GM21786 (cell line): ENCODE measurements around the gene GNG7.
"Not testable (repeated sequence)": the region's sequence is repeated elsewhere in the genome, so short reads cannot be mapped to it uniquely, and the experiment has no call there.

ENCODE experiments used
- ATAC-seq: cut with Tn5 transposase; IDR thresholded peaks from one replicate; pipeline ENCODE4 v1.9.1; 2021; ENCODE audit not compliant: unreplicated experiment

The GNG7 gene

DNA sequence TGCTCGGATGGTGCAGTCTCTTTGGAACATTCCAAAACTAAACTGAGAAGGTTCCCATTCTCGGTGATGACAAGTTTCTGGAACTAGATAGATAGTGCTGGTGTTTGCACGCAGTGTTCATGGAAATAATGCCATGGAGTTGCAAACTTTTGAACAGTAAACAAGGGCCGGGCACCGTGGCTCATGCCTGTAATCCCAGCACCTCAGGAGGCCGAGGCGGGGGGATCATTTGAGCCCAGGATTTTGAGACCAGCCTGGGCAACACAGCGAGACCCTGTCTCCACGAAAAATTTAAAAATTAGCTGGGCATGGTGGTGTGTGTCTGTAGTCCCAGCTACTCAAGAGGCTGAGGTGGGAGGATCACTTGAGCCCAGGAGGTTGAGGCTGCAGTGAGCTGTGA lies 95.7 kb downstream of the GNG7 start:
- ATAC-seq = not testable (repeated sequence)

DNA sequence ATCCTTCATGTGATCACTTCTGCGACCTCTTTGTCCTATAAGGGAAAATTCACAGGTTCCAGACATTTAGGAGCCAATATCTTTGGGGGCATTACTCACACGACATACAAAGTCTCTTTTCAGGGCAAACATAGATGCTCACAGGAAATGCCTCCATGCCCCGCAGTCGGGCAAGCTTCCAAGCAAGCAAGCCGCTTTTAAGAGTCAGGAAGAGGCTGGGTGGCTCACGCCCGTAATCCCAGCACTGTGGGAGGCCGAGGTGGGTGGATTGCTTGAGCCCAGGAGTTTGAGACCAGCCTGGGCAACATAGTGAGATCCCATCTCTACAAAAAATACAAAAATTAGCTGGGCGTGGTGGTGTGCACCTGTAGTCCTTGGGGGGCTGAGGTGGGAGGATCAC lies 96.6 kb downstream of the GNG7 start:
- ATAC-seq = not testable (repeated sequence)

GRCh38 chr19:2604747-2605329 lies 97.7 kb downstream of the GNG7 start:
- ATAC-seq = no peak

DNA sequence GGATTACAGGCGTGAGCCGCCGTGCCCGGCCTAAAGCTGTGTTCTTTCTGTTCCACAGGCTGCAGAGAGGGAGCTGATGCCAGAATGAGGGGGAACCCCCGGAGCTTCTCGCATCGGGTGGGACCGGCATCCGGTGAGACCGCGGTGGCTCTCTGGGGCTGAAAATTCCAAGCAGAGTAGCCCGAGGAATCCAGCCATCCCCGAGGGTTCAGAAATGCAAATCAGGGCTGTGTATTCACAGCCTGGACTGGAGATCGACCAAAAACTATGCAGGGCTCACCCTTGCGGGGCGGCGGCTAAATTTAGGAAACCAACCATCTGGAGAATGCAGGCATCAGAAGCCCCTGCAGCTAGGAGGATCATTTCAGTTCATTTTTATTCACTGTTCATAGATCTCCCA lies 99.2 kb downstream of the GNG7 start:
- no peak for ATAC-seq

- ATAC-seq = no peak
These were observed 99.9 kb downstream of the GNG7 start for GRCh38 chr19:2602391-2603181.

GRCh38 chr19:2600914-2601870 lies 101.3 kb downstream of the GNG7 start:
- ATAC-seq = no peak

DNA sequence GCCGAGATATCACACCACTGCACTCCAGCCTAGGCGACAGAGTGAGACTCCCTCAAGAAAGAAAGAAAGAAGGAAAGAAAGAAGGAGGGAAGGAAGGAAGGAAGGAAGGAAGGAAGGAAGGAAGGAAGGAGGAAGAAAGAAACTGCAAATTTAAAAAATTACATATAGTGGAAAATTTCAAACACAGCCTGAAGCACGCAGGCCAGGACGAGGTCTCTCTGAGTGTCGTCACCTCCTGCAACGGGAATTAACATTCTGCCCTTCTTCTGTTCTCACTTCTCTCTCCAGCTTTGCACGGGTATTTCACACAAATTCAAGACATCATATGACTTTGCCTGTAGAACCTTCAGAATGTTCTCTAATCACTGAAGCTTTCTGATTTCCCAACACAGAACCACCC lies 108.2 kb downstream of the GNG7 start:
- no peak for ATAC-seq

DNA sequence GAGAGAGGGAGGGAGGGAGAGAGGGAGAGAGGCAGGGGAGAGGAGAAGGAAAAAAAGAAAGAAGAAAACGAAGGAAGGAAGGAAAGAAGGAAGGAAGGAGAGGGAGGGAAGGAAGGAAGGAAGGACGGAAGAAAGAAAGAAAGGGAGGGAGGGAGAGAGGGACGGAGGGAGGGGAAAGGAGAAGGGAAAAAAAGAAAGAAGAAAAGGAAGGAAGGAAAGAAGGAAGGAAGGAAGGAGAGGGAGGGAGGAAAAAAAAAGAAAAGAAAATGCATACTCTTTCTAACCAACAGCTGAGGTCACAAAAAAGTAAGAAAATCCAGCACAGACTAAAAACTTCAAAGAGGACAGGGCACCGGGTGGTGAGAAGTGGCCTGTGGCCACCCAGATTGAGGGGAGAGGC lies 109.7 kb downstream of the GNG7 start:
- ATAC-seq = no peak

DNA sequence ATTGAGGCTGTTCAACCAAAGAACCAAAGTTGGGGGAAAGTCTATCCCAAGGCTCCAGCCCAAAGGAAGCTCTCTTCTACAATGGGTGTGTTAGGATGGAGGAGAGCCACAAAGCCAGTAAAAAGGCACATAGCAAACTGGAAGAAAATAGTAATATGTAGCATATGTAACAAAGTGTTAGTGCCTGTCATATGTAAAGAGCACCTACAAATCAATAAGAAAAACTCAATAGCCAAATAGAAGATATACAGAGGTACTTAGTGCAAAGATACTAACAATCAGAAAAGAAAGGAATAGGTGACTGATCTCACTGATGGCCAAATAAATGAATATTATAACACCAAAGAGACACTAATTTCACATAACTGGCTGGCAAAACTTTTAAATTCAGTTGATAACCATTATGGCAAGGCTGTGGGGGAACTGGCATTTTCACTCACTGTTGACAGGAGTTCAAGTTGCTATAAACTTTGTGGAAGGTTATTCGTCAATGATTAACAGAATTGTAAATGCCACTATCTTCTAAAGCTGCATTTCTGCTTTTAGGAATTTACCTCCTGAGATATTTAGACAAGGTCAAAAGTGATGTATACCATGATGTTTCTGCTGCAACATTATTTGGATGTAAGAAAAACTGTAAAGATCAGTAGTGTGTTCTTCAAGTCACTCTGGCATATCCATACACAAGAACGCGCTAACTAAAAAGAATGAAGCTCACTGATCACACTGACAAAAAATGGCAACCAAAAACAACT lies 110.8 kb downstream of the GNG7 start:
- no peak for ATAC-seq

DNA sequence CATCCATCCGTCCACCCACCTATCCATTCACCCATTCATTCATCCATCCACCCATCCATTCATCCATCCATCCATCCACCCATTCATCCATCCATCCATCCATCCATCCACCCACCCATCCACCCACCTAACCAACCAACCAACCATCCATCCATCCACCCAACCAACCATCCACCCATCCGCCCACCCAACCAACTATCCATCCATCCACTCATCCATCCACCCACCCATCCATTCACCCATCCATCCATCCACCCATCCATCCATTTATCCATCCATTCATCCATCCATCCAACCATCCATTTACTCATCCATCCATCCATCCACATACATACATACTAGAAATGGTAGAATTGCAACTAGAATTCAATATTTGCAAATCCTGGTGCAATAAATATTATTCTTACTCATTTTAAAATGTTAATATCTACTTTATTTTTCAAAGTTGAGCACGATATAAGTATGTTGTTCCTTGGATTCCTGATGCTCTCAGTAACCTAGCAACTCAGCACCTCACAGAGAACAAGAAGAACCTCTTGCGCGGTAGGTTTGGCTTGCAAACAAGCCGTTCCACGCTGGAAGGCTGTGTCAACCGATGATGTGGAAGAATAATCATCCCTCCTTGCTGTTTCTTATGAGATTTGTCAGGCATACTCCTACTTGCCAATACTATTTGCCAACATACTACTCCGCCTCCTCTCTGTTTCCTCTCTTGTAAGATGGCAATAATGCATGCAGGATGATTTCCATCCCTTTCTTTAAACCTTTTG lies 111.7 kb downstream of the GNG7 start:
- no peak for ATAC-seq

DNA sequence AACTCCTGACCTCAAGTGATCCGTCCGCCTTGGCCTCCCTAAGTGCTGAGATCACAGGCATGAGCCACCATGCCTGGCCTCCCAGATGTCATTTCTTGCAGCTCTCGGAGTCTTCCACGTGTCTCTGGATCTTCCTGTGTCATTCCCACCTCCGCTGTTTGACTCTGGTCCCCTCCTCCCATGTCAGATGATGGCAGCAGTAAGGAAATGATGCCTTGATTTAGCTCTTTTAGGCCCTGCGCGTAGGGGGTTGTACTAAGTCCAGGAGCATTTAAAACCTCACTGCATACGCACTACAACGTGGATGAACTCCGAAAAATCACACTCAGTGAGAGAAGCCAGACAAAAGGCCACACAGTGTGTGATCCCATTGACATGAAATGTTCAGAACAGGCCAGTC lies 113.1 kb downstream of the GNG7 start:
- no peak for ATAC-seq

DNA sequence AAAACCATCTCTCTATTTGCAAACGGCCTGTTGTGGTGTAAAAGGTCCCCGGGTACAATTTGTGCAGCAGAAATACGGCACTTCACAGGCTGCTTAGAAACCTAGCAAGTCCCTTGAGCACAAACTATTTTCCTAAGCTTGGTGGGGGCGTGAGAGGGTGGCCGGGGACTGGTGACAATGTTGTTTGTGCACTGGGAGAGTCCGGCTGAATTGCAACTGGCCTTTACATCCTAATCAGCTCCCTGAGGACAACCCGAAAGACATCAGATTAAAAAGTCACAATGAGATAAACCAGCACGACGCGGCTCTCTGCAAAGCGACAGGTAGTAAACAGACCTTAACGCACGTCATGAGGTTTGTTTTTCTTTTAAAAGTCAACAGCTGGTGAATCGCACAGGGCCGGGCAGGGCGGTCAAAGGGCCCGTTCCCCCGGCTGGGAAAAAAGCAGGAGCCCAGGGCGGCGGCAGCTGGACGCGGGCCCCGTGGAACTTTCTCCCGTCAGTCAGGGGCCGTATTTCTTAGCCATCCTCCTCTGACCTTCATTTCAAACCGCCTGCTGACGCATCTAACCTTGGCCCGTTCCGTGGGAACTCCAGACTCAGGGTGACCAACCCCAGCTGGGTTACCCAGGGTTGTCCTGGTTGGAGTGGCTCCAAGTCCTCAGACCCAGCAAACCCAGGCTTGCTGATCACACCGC lies 114.3 kb downstream of the GNG7 start:
- ATAC-seq = no peak

GRCh38 chr19:2587001-2587719 lies 115.3 kb downstream of the GNG7 start:
- ATAC-seq = no peak

DNA sequence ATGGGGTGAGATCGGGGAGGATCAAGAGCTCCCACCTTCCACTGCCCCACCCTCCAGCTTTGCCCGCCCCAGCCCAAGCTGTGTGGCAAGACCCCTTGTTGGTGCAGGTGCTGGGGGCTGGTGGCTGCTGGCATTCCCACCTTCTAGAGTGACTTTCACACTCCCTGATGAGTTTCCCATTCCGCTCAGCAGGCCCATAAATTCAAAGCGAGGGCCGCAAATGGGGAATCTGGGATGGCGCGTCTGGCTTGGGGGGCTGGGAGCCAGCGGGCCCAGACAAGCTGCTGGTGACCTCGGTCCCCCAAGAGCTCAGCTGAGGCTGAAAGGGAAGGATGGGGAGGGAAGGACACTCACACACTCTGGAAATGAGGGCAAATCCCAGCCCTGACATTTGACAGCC lies 116.3 kb downstream of the GNG7 start:
- ATAC-seq = no peak

GRCh38 chr19:2584002-2584401 lies 118.5 kb downstream of the GNG7 start:
- ATAC-seq = no peak

GRCh38 chr19:2582984-2583956 lies 119.2 kb downstream of the GNG7 start:
- no peak for ATAC-seq

GRCh38 chr19:2580396-2580795 lies 122.1 kb downstream of the GNG7 start:
- ATAC-seq = not testable (repeated sequence)
